GM21737 (cell line): ENCODE measurements around the gene ZNRF3.
A peak's percentile ranks its signal among the peaks of the same experiment; 100 is the strongest.
"Not testable (repeated sequence)": the region's sequence is repeated elsewhere in the genome, so short reads cannot be mapped to it uniquely, and the experiment has no call there.

Source experiments
- ATAC-seq: cut with Tn5 transposase; IDR thresholded peaks from one replicate; pipeline ENCODE4 v1.9.1; 2021; ENCODE audit warnings: mild to moderate bottlenecking, moderate library complexity; ENCODE audit not compliant: unreplicated experiment

The ZNRF3 gene

GRCh38 chr22:28882878-28883656 lies at the start of gene ZNRF3:
Gene ZNRF3 (plus strand): TSS chr22:28883572. CDS start chr22:28883767, 195 bp downstream.
- ATAC-seq, result peak; percentile 59

- no peak for ATAC-seq
These were observed 47.7 kb upstream of the ZNRF3 start for GRCh38 chr22:28835630-28836189.

- no peak for ATAC-seq
These were observed 45.7 kb upstream of the ZNRF3 start for GRCh38 chr22:28837640-28838039.

- ATAC-seq, result no peak
These were observed 44.4 kb upstream of the ZNRF3 start for GRCh38 chr22:28838971-28839370.

GRCh38 chr22:28841111-28841510 lies 42.3 kb upstream of the ZNRF3 start:
- ATAC-seq, result no peak

GRCh38 chr22:28843633-28844032 lies 39.7 kb upstream of the ZNRF3 start:
- no peak for ATAC-seq

- not testable (repeated sequence) for ATAC-seq
These were observed 39.1 kb upstream of the ZNRF3 start for GRCh38 chr22:28844277-28844676.

- no peak for ATAC-seq
These were observed 36.4 kb upstream of the ZNRF3 start for GRCh38 chr22:28846994-28847393.

GRCh38 chr22:28855355-28856094 lies 27.8 kb upstream of the ZNRF3 start:
- no peak for ATAC-seq

- no peak for ATAC-seq
These were observed 27.3 kb upstream of the ZNRF3 start for GRCh38 chr22:28856095-28856455.

GRCh38 chr22:28857288-28857687 lies 26.1 kb upstream of the ZNRF3 start:
- no peak for ATAC-seq

GRCh38 chr22:28864878-28865596 lies 18.3 kb upstream of the ZNRF3 start:
- ATAC-seq, result no peak

- no peak for ATAC-seq
These were observed 16.2 kb upstream of the ZNRF3 start for GRCh38 chr22:28867191-28867590.

- ATAC-seq, result not testable (repeated sequence)
These were observed 15.0 kb upstream of the ZNRF3 start for GRCh38 chr22:28868389-28868788.

- ATAC-seq, result no peak
These were observed 13.6 kb upstream of the ZNRF3 start for GRCh38 chr22:28869736-28870135.

GRCh38 chr22:28873183-28873963 lies 10.0 kb upstream of the ZNRF3 start:
- ATAC-seq, result no peak

- ATAC-seq, result no peak
These were observed 9.3 kb upstream of the ZNRF3 start for GRCh38 chr22:28874061-28874460.

GRCh38 chr22:28874811-28875320 lies 8.5 kb upstream of the ZNRF3 start:
- ATAC-seq, result no peak

- ATAC-seq, result no peak
These were observed 861 bp upstream of the ZNRF3 start for GRCh38 chr22:28882545-28882877.

GRCh38 chr22:28883657-28883916 lies 215 bp downstream of the ZNRF3 start:
- peak; percentile 27 for ATAC-seq
